Neuron (in vitro differentiated cells): ENCODE measurements around the gene GAS7.
"Not testable (repeated sequence)": the region's sequence is repeated elsewhere in the genome, so short reads cannot be mapped to it uniquely, and the experiment has no call there.

Source experiments
- H2AFZ ChIP-seq: one replicate; pipeline ENCODE4 v1.6.1; 2013; ENCODE audit warnings: low read depth, mild to moderate bottlenecking, inconsistent platforms, low read length, moderate library complexity
- H3K27me3 ChIP-seq: one replicate; pipeline ENCODE4 v1.6.1; 2013; ENCODE audit warnings: low read length; ENCODE audit not compliant: insufficient read depth
- H3K36me3 ChIP-seq: one replicate; pipeline ENCODE4 v1.6.1; 2013; ENCODE audit warnings: low read length; ENCODE audit not compliant: insufficient read depth
- H3K4me1 ChIP-seq: one replicate; pipeline ENCODE4 v1.6.1; 2013; ENCODE audit warnings: low read length; ENCODE audit not compliant: insufficient read depth
- H3K4me3 ChIP-seq: 2 replicates; pipeline ENCODE4 v1.5.1; 2013; ENCODE audit warnings: mild to moderate bottlenecking, low read length, moderate library complexity
- H3K9me3 ChIP-seq: one replicate; pipeline ENCODE4 v1.6.1; 2013; ENCODE audit warnings: low read length

Gene GAS7

DNA sequence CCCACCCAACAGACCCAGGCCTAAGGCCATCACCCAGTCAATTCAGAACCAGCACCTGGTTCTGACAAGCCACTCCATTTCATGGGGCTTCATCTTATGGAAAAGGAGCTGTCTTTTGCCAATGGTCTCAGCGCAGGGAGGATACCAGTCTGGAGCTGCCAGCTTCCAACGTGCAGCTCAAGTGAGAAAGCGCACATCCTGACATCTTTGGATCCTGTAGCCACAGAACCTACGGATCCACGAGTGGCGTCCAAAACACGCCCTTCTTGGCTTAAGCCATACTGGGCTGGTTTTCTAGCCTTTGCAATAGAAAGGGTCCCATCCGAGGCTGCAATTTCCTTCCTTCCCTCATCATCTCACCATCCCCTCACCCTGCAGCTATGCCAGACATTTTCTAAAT is 101.8 kb downstream of the GAS7 start:
- H3K4me3 ChIP-seq = no peak overlapping the region
- H3K4me1 ChIP-seq = no peaks in the 10 kb centered on the region
- no peaks in the 10 kb centered on the region for H3K27me3 ChIP-seq
- no peaks in the 10 kb centered on the region for H3K9me3 ChIP-seq
- no peaks in the 10 kb centered on the region for H3K36me3 ChIP-seq
- no peak overlapping the region for H2AFZ ChIP-seq

DNA sequence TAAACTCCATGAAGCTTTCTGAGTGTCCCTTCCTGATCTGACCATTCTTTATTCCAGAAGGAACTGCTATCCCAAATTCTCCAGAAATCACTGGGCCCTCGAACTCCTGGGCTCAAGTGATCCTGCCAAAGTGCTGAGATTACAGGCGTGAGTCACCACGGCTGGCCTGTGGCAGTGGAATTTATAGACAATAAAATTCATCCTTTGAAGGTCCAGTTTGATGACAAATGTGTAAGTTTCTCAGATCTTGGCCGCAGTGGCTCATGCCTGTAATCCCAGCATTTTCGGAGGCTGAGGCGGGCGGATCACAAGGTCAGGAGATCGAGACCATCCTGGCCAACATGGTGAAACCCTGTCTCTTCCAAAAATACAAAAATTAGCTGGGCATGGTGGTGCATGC is 103.1 kb downstream of the GAS7 start:
- H3K4me3 ChIP-seq, H3K27me3 ChIP-seq, H3K36me3 ChIP-seq, H2AFZ ChIP-seq, H3K9me3 ChIP-seq, H3K4me1 ChIP-seq: not testable (repeated sequence)

DNA sequence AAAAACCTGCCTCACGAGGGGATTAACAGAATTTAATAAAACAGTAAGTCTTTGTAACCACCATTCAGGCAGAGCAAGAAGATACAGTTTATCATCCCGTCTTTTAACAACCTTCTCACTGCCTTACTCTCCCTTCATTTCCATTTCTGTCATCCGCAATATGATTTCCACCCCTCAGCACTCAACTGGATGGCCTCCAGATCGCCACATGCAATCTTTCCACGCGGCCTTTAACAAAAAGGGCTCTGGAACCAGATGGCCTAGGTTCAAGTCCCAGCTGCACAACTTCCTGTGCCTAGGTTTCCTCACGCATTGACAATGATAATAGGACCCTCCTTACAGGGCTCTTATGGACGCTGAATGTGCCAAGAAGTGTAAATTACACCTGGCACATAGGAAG is 103.6 kb downstream of the GAS7 start:
- Histone ChIP-seq H2AFZ (no peak overlapping the region), H3K9me3 (no peaks in the 10 kb centered on the region), H3K4me1 (no peaks in the 10 kb centered on the region), H3K36me3 (no peaks in the 10 kb centered on the region), H3K27me3 (no peaks in the 10 kb centered on the region), H3K4me3 (no peak overlapping the region)

DNA sequence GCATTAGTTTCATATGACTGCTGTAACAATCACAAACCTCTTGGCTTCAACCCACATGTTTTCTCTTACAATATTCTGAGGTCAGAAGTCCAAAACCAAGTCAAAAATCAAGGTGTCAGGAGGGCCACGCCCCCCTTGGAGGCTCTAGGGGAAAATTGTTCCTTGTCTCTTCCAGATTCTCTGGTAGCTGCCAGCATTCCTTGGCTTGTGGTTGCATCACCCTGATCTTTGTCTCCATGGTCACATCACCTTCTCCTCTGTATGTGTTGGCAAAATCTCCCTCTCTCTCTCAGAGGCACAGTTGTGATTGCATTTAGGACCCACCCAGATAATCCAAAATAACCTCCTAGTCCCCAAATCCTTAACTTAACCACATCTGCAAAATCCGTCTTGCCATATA is 105.8 kb downstream of the GAS7 start:
- no peaks in the 10 kb centered on the region for H3K36me3 ChIP-seq
- no peak overlapping the region for H2AFZ ChIP-seq

DNA sequence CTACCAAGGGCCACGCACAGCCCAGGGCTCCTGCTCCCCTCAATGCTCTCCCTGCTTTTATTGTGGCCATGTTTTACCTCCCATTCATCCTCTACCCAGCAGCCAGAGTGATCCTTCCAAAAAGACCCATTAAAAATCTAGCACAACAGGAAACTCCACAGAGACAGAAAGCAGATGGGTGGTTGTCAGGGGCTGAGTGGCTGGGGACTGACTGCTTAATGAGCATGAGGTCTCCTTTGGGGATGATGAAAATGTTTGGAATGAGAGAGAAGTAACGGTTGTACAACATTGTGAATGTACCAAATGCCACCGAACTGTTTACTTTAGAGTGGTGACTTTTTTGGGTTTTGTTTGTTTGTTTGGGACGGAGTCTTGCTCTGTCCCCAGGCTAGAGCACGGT is 107.4 kb downstream of the GAS7 start:
- Histone ChIP-seq H3K36me3 (no peaks in the 10 kb centered on the region), H3K4me1 (no peaks in the 10 kb centered on the region), H3K27me3 (no peaks in the 10 kb centered on the region), H2AFZ (no peak overlapping the region), H3K4me3 (no peak overlapping the region), H3K9me3 (no peaks in the 10 kb centered on the region)

More for the DNA sequence above, 105.8 kb downstream of the GAS7 start:
- Histone ChIP-seq H3K9me3 (no peaks in the 10 kb centered on the region), H3K4me3 (no peak overlapping the region), H3K27me3 (no peaks in the 10 kb centered on the region), H3K4me1 (no peaks in the 10 kb centered on the region)

DNA sequence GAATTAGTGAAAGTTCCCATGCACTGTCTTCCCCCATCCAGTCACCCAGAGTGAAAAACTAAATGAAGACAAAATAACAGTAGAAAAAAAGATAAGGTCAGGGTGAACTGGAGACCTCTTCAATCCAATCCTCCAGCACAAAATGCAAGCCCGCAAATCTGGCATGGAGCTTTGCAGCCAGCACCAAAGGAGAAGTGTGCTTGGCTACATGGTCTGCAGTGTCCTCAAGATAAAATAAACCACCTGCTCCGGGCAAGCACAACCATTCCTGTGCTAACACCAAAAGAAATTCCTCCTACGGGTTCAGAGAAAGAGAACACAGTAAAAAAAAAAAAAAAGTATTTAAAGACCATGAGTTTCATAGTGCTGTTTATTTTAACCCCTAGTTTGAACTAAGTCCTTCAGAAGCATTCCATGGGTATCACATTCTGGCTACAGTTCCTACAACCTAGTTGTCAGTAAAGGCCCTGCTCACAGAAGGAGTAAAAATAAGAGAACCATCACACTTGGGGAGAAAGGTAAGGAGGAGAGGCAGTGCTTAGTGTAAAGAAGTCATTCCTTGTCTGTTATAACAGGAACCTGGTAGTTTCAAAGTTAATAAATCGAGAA is 109.1 kb downstream of the GAS7 start:
- Histone ChIP-seq H2AFZ (no peak overlapping the region), H3K9me3 (no peaks in the 10 kb centered on the region), H3K27me3 (no peaks in the 10 kb centered on the region), H3K36me3 (no peaks in the 10 kb centered on the region), H3K4me3 (no peak overlapping the region), H3K4me1 (no peaks in the 10 kb centered on the region)

DNA sequence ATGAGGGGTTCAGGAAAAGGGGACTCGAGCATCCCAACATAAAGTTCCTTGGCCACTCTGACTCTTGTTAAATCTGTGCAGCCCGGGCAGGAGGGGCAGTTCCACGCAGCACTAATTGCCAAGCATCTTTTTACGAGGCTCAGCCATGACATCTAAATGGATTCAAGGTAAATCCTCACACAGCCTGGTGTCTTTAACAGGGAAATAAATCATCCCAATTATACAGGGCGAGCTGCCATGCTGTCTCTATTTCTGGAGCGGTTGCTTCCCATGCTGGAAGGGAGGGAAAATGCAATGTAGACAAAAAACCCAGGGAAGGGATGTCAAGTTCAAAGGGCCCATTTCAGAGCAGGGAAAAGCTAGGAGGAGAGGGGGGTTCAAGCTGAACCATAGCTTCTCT is 110.0 kb downstream of the GAS7 start:
- Histone ChIP-seq H2AFZ (no peak overlapping the region), H3K27me3 (no peaks in the 10 kb centered on the region), H3K4me1 (no peaks in the 10 kb centered on the region), H3K36me3 (no peaks in the 10 kb centered on the region), H3K4me3 (no peak overlapping the region), H3K9me3 (no peaks in the 10 kb centered on the region)

DNA sequence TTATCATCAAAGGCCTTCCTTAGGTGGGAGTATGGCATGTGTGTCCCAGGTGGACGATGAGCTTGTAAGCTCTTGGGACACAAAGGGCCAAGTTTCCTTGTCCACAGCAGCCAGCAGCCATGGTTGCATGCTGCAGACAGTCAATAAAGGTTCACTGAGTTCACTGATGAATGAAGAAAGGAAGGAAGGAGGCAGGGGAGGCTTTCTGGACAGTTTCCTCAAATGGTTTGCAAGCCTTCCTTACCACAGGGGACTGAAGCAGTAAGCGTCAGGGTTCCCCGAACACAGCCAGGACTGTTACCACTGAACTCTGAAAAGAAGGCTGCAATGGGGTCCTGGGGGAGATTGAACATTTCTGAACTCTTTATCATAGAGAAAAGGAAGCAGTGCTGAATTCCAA is 111.1 kb downstream of the GAS7 start:
- no peak overlapping the region for H3K4me3 ChIP-seq
- no peaks in the 10 kb centered on the region for H3K9me3 ChIP-seq
- H3K36me3 ChIP-seq = no peaks in the 10 kb centered on the region
- H2AFZ ChIP-seq = no peak overlapping the region
- no peaks in the 10 kb centered on the region for H3K27me3 ChIP-seq
- no peaks in the 10 kb centered on the region for H3K4me1 ChIP-seq

DNA sequence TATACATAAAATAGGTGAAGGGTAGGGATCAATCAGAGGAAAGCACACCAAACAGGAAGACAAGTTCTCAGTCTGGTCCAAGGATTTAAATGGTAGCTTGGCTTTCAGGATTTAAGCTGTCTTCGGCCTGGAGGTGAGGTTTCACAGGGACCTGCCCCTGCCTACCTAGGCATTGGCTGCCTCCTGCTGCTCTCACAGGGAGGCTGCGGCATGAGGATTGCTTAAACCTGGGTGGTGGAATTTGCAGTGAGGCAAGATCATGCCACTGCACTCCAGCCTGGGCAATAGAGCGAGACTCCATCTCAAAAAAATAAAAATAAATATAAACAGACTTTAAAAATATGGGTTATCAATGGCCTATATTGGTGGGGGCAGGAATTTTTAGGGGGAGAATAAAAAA is 114.5 kb downstream of the GAS7 start:
- Histone ChIP-seq H3K36me3 (no peaks in the 10 kb centered on the region), H2AFZ (no peak overlapping the region), H3K4me3 (no peak overlapping the region), H3K4me1 (peaks cover 1% of the 10 kb centered on the region), H3K9me3 (no peaks in the 10 kb centered on the region), H3K27me3 (no peaks in the 10 kb centered on the region)

DNA sequence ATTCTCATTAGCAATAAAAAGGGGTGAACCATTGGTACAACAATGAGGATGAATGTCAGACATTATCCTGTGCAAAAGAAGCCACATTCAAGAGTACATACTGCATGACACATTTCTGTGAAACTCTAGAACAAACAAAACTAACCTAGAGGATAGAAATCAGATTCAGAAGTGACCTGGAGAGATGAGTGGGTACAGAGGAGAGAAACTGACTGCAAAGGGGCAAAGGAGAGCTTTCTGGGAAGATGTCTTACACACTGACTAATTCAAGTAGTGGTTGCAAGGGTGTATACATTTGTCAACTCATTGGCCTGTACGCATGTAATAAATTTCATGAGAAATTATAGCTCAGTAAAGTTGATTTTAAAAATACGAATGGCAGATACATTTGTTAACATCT is 115.6 kb downstream of the GAS7 start:
- H3K27me3 ChIP-seq = no peaks in the 10 kb centered on the region
- no peaks in the 10 kb centered on the region for H3K9me3 ChIP-seq
- no peak overlapping the region for H3K4me3 ChIP-seq
- H3K36me3 ChIP-seq = no peaks in the 10 kb centered on the region
- peaks cover 1% of the 10 kb centered on the region for H3K4me1 ChIP-seq
- no peak overlapping the region for H2AFZ ChIP-seq

DNA sequence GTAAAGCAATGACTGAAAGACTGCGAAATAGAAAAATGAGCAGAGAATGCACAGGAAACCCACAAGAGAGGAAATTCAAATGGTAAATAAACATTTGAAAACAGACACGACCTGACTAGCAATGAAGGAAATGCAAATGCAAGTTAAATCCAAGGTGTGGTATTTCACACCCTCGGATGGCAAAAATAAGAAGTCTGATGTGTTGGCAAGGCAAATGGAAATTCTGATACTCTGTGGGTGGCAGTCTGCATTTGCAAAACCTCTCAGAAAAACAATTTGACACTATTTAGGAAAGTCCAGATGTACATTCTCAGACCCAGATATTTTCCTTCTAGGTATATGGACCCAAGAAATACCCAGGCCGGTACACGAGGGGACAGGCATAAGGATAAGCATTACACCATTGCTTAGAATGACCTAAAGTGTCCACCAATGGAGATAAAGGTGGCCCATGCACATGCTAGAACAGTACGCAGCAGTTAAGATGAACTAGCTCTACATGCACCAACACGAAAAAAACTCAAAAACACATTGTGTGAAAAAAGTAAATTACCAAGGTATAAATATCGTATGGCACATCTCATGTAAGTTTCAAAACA is 116.7 kb downstream of the GAS7 start:
- no peaks in the 10 kb centered on the region for H3K9me3 ChIP-seq
- no peak overlapping the region for H2AFZ ChIP-seq
- no peaks in the 10 kb centered on the region for H3K36me3 ChIP-seq
- H3K27me3 ChIP-seq = no peaks in the 10 kb centered on the region
- peaks cover 1% of the 10 kb centered on the region for H3K4me1 ChIP-seq
- H3K4me3 ChIP-seq = no peak overlapping the region

DNA sequence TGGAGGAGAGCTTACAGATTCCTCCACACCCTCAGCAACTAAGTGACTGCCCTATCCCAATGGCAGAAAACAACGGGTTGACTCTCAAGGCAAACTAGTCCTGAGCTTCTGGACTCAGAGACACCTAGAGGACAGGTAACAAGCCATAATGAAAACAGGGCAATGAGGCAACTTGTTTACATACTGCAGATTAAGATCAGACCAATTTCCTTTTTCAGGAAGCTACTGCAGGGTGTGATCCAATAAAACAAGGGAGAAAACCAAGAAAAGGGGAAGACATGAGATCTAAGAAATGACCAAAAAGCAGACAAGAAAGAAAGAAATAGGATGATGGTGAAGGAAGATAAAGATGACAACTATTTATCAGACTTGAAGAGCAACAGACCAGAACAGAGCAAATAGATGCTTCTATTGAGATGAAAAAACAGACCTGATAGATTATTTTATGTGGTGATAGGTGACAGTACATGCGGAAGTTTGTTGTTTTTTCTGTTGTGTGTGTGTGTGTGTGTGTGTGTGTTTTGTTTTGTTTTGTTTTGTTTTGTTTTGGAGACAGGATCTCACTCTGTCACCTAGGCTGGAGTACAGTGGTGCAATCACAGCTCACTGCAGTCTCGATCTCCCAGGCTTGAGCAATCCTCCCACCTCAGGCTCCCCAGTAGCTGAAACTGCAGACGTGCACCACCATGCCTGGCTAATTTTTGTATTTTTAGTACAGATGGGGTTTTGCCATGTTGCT is 120.7 kb downstream of the GAS7 start:
- Histone ChIP-seq H2AFZ (no peak overlapping the region), H3K4me3 (no peak overlapping the region), H3K4me1 (peaks cover 1% of the 10 kb centered on the region)

DNA sequence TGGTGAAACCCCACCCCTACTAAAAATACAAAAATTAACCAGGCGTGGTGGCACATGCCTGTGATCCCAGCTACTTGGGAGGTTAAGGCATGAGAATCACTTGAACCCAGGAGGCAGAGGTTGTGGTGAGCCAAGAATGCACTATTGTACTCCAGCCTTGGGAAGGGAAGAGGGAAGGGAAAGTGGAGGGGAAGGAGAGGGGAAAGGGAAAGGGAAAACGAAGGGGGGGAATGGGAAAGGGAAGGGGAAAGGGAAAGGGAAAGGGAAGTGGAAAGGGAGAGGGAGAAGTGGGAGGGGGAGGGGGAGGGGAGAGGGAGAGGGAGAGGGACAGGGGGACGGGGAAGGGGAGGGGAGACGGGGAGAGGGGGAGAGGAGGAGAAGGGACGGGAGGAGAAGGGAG is 122.5 kb downstream of the GAS7 start:
- Histone ChIP-seq H3K9me3 (no peaks in the 10 kb centered on the region), H2AFZ (no peak overlapping the region), H3K4me1 (peaks cover 1% of the 10 kb centered on the region), H3K27me3 (no peaks in the 10 kb centered on the region), H3K4me3 (no peak overlapping the region), H3K36me3 (no peaks in the 10 kb centered on the region)

More for the DNA sequence above, 120.7 kb downstream of the GAS7 start:
- Histone ChIP-seq H3K36me3 (no peaks in the 10 kb centered on the region), H3K9me3 (no peaks in the 10 kb centered on the region), H3K27me3 (no peaks in the 10 kb centered on the region)
